CD4-positive, alpha-beta T cell treated with Interferon alpha-2 for 1 hour (primary cell): ENCODE data around the gene ENG.

Experiments
- DNase-seq, 2 donors: peaks; one replicate each; pipeline ENCODE4 v3.0.0-alpha.2; 2020 to 2022

The ENG gene

GRCh38 chr9:127812936-127813675 is 41.4 kb downstream of the ENG start:
- no peak for DNase-seq

- DNase-seq: no peak
Measured at GRCh38 chr9:127812011-127812410, 42.4 kb downstream of the ENG start.

GRCh38 chr9:127810378-127811187 is 43.9 kb downstream of the ENG start:
- DNase-seq: no peak

- DNase-seq: no peak
Measured at GRCh38 chr9:127809540-127810377, 44.7 kb downstream of the ENG start.

GRCh38 chr9:127809002-127809539 is 45.4 kb downstream of the ENG start:
- no peak for DNase-seq

DNA sequence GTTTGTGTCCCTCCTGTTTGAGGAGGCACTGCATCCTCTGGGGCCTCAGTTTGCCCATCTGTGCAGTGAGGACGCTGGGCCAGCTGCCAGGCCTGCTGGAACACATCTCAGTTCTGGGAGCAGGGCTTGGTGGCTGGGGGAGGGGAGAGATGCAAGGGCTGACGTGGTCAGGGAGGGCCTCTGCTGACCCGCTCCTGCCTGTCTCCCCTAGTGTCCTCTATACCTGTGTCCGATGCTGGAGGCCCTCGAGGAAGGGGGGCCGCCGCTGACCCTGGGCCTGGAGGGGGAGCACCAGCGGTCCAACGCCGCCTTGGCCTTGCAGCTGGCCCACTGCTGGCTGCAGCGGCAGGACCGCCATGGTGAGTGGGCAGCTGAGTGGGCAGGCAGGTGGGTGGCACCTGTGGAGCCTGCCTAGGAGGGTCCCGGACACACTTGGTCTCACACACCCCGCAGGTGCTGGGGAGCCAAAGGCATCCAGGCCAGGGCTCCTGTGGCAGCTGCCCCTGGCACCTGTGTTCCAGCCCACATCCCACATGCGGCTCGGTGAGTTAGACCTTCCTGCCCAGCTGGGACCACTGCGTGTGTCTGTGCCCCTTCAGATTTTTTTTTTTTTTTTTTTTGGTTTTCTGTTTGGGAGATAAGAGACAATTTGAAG is 46.0 kb downstream of the ENG start:
- DNase-seq: no peak

DNA sequence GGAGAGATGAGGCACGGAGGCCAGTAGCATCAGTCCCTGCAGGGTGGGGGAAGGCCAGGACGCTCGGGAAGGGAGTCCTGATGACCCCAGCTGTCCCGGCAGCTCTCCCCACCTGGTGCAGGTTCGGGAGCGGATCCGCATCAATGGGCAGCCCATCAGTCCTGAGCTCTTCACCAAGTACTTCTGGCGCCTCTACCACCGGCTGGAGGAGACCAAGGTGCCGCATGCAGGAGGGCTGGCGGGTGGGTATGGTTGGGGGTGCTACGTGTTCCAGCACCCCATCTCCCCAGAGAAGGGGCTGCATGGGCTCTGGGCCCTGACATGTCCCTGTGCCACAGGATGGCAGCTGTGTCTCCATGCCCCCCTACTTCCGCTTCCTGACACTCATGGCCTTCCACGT is 47.6 kb downstream of the ENG start:
- no peak for DNase-seq

DNA sequence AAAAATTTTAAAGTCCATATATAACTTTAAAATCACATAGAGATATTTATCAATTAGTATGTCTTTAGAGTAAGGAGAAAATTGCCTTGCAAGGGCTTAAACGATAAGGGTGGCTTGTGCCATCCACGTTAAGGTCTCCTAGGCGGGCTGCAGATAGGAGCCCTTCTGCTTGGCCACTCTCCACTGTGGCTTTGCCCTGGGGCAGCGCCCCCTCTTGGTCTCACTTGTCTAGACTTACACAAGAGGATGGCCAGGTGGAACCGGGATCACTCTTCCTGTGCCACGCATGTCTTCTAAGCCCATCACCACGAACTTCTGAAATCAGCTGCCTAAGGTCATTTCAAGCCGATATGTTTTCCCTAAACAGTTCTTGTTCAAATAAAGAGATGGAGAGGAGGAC is 48.8 kb downstream of the ENG start:
- peak in 1 of 2 donors; percentile 47 for DNase-seq

GRCh38 chr9:127803507-127804352 is 50.7 kb downstream of the ENG start:
- DNase-seq: peak in 1 of 2 donors; percentile 33

DNA sequence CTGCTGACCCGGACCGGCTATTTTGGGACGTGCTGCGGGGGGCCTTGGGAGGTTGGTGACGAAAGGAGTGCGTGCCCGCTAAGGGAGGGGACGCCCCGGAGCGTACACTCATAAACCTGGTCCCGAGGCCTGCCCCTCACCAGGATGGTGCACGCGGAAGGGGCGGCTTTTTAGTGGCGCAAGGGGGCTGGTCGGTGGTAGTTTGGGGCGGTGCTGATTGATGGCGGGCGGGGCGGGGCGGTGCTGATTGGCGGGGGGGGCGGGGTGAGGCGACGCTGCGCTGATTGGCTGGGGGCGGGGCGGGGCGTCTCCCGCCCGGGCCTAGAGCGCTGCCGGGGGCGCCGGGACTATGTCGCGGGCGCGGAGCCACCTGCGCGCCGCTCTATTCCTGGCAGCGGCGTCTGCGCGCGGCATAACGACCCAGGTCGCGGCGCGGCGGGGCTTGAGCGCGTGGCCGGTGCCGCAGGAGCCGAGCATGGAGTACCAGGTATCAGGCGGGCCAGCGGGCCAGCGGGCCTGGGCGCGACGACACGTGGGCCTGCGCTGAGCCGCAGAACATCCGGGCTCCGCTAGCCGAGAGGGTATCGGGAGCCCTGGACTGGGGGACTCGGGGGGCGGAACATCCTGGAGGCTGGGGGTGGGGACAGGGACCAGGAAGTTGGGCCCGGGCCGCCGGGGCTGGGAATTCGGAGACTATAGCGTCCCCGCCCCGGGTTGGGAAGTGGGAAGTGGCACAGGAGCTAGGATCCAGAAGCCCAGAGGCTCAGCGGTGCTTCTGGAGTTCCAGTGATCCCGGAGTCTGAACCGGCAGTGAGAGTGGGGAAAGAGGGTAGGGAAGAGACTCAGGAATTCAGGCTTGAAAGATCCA is 51.6 kb downstream of the ENG start, which contains the start of gene FPGS:
TSS of gene FPGS (plus strand) at position 307 of the 868 bp plus-strand sequence. CDS start at position 350, 43 bp downstream.
- DNase-seq: peak; percentile 81 to 87

DNA sequence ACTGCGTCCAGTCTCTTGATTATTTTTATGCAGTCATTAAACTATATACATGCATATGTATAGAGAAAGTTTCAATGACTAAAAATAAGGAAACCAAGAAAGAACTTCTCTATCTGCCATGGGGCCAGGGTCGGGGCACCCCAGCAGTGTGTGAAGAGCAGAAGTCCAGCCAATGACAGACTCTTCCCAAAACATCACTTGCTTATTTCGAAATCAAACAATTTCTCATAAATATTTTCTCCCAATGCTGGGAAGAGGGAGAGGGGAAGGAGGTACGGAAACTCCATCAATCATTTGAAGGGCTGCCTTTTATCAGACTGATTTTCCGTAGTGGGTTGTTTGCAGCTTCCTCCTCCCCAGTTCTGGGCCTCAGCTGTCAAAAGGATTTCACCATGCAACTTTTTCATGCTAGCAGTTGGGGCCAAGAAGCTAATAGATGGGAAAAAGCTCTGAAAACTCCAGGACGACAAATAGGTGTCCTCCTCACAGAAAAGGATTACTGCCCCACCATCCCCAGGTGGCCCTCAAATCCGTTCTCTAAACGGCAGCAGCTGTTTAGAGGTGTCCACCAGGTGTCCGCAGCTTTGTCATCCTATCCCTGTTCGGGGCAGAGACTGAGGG is 52.4 kb downstream of the ENG start:
- peak in 1 of 2 donors; percentile 36 for DNase-seq

GRCh38 chr9:127796852-127797370 is 57.5 kb downstream of the ENG start:
- DNase-seq: no peak

DNA sequence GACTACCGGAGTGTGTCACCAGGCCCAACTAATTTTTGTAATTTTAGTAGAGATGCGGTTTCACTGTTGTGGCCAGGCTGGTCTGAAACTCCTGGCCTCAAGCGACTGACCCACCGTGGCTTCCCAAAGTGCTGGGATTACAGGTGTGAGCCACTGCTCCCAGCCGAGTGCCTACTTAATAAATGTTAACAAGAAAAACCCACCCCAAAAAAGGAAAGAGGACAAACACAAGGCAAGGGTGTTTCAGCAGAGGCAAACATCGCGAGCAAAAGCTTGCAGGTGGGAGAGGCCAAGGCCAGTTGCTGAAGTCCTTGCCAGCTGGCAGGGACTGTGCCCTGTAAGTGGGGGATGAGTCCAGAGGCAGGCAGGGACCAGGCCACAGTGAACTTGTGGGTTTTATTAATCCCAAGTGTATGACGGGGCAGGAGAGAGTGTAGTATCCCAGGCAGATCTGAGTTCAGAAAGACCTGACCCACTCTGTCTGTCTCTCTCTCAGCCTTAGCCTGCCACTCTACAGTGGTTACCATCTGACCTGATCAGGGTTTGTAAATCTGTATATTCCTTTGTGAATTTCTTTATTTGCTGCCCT is 58.1 kb downstream of the ENG start:
- no peak for DNase-seq

DNA sequence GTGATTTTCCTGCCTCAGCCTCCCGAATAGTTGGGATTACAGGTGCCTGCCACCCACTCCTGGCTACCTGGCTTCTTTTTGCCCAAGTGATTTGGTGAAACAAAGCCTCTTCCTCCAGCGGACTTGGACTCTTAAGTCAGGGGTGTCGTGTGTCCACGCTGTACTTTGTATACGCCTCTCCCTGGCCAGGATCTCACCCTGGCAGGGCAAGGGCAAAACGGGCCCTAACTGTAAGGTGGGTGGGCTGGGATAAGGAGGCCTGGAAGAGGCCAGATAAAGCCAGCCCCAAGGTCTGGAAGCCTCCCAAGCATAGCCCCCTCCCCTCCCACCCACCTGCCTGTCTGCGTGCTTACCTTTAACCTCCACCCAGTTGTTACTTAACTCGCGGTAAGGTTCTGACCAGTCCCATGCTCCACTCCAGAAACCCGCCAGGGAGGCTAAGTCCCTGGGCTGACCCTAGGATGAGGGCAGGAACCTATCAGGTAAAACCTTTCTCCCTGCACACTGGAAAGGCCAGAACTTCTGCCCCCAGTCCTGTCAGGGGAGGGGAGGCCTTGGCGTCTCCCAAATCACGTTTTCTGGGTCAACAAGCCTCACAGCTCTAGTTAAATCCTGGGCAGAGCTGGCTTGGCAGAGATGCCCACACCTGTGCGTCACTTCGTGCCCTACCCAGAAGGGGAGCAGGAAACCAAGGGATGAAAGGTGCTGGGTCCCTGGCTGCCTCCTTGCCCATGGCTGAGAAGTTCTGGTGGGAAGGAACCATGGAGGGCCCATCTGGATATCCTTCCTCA is 60.3 kb downstream of the ENG start:
- DNase-seq: no peak

- no peak for DNase-seq
Measured at GRCh38 chr9:127793093-127793708, 61.3 kb downstream of the ENG start.

DNA sequence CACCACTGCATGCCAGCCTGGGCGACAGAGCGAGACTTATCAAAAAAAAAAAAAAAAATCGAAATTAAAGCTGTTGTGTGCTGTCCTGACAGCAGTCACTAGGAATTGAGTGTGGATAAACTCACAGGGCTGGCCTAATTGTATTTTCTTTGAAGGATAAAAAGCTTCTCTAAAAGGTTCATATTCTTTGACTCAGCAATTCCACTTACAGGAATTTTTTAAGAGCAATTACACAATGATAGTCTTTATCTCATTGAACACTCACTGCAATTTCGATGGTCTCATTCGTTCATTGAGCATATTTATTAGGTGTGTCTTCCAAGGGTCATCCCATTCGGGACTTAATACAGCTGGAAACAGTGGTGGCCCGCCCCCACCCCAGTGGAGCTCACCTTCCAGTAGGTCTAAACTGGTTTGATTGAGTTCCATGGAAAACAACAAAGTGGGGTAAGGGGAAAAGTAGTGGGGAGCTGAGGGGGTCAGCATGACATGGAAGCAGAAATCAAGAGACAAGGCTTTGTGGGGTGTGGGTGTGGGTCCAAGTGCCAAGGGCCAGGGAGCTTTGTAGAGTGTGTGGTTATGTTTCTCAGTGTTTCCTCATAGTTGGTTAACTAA is 61.9 kb downstream of the ENG start:
- DNase-seq: no peak

DNA sequence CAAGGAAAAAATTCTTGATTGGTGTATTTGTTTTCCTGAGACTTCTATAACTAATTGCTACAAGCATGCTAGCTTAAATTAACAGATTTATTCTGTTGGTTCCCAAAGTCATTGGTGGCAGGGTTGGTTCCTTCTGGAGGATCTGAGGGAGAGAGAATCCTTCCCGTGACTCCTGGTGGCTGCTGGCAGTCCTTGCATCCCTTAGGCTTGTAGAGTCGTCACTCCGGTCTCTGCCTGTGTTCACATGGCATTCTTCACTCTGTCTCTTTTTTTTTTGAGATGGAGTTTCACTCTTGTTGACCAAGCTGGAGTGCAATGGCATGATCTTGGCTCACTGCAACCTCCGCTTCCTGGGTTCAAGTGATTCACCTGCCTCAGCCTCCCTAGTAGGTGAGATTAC is 63.4 kb downstream of the ENG start:
- no peak for DNase-seq
